Hepatocyte (in vitro differentiated cells): ENCODE results near the gene SOCS3. TPM values are rescaled to one million over a fixed set of nuclear protein-coding genes. Genes with fewer than 3 reads are reported as not detected.

Experiments used
- DNase-seq: peaks from one replicate; pipeline ENCODE4 v3.0.0-alpha.2; 2016; ENCODE audit warnings: low spot score
- H2AFZ ChIP-seq: fragments of 200-600 bp; sonication (generic); 2 replicates; pipeline ENCODE4 v1.6.0; 2016; ENCODE audit warnings: antibody characterized with exemption, mild to moderate bottlenecking
- H3K27ac ChIP-seq: fragments of 200-600 bp; sonication (generic); 2 replicates; pipeline ENCODE4 v1.5.1; 2016; ENCODE audit warnings: mild to moderate bottlenecking
- H3K27me3 ChIP-seq: fragments of 200-600 bp; sonication (generic); 2 replicates; pipeline ENCODE4 v1.6.1; 2016
- H3K36me3 ChIP-seq: fragments of 200-600 bp; sonication (generic); replicated peaks from 2 replicates; pipeline ENCODE4 v1.5.1; 2016; ENCODE audit warnings: low read depth; ENCODE audit not compliant: insufficient read depth
- H3K4me1 ChIP-seq: fragments of 200-600 bp; sonication (generic); 2 replicates; pipeline ENCODE4 v1.5.1; 2016; ENCODE audit warnings: mild to moderate bottlenecking, moderate library complexity; ENCODE audit not compliant: insufficient read depth
- H3K4me2 ChIP-seq: fragments of 200-600 bp; sonication (generic); 2 replicates; pipeline ENCODE4 v1.6.0; 2016
- H3K4me3 ChIP-seq: fragments of 200-600 bp; sonication (generic); 2 replicates; pipeline ENCODE4 v1.5.1; 2016; ENCODE audit warnings: mild to moderate bottlenecking
- H3K79me2 ChIP-seq: fragments of 200-600 bp; sonication (generic); 2 replicates; pipeline ENCODE4 v1.6.0; 2017; ENCODE audit warnings: mild to moderate bottlenecking
- H3K9me2 ChIP-seq: fragments of 200-600 bp; sonication (generic); replicated peaks from 2 replicates; pipeline ENCODE4 v1.6.0; 2017; ENCODE audit warnings: mild to moderate bottlenecking; ENCODE audit not compliant: insufficient read depth
- H3K9me3 ChIP-seq: fragments of 200-600 bp; sonication (generic); 2 replicates; pipeline ENCODE4 v1.5.1; 2016; ENCODE audit warnings: low read depth, mild to moderate bottlenecking
- H4K20me1 ChIP-seq: fragments of 200-600 bp; sonication (generic); 2 replicates; pipeline ENCODE4 v1.6.0; 2016; ENCODE audit warnings: mild to moderate bottlenecking; ENCODE audit not compliant: insufficient read depth, poor library complexity, severe bottlenecking
- CTCF ChIP-seq: fragments of 200-600 bp; sonication (generic); IDR thresholded peaks from 2 replicates; pipeline ENCODE4 v1.5.1; 2016; ENCODE audit warnings: antibody characterized with exemption, mild to moderate bottlenecking; ENCODE audit not compliant: poor library complexity
- EZH2 ChIP-seq: fragments of 200-600 bp; sonication (generic); IDR thresholded peaks from 2 replicates; pipeline ENCODE4 v1.6.1; 2016; ENCODE audit warnings: antibody characterized with exemption, mild to moderate bottlenecking, borderline replicate concordance
- EZH2phosphoT487 ChIP-seq: fragments of 200-600 bp; sonication (generic); IDR thresholded peaks from one replicate; pipeline ENCODE4 v1.6.1; 2018; ENCODE audit warnings: antibody characterized with exemption, mild to moderate bottlenecking, low read depth, moderate library complexity; ENCODE audit not compliant: unreplicated experiment, severe bottlenecking
- WGBS: methylation state at CpG from one replicate; pipeline ENCODE4 v1.1.6; 2016; ENCODE audit warnings: low lambda C conversion rate; ENCODE audit errors: missing lambda C conversion rate; 5-methylcytosine and 5-hydroxymethylcytosine counted together
- polyA plus RNA-seq: library from polyadenylated mRNA; unstranded; fragments of >200 nt; fragmentation: Nextera tagmentation; extraction: Ambion mirVana; gene quantifications from 2 replicates; pipeline ENCODE4 v1.2.1, GENCODE V29; 2016
- total RNA-seq: library from RNA; depleted of rRNA; stranded (reverse); fragments of >200 nt; gene quantifications from 2 replicates; pipeline ENCODE4 v1.2.3, GENCODE V29; 2014

Gene SOCS3
- total and polyA plus RNA-seq, 2 experiments from 2014 or later = 172 to 181 TPM

DNA sequence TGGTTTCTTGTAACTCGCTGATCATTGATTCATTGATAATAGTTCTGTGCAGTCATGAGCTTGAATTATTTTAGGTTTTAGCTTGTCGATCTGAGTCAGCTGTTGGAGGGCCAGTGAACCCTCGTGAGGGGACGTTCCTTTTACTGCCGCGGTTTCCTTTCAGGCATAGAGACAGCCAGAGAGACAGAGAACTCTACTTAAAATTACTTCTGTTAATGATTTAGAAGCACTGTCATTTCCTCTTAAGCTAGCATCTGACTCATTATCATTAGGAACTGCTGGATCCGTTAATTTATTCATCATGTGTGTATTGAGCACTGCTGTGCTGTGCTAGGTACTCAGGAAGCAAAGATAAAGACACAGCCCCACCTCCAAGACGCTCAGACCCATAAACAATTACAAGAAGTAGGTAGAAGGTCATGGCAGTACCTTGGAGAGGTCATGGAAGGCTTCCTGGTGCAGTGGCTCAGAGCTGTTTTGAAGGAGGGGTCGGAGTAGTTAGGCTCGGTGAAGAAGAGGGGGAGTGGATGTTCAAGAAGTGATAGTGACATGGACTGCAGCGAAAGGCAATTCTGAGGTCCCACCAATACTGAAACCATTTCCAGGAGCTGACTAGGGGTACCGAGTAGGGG, 21.8 kb upstream of the SOCS3 start:
- TF ChIP-seq EZH2phosphoT487 = no peak
- no peak for TF ChIP-seq EZH2
- no peak for TF ChIP-seq CTCF
- H3K9me3 ChIP-seq = no peaks in the 10 kb centered on the region
- no peak for DNase-seq
- peaks cover 24% of the 10 kb centered on the region for H4K20me1 ChIP-seq
- peak overlapping the region; percentile 35 for H3K27ac ChIP-seq
- H3K27me3 ChIP-seq = no peaks in the 10 kb centered on the region
- WGBS = 68% methylated on average over 12 of the region's 12 CpGs
- H3K4me3 ChIP-seq = no peak overlapping the region
- H2AFZ ChIP-seq = no peak overlapping the region
- peaks cover 33% of the 10 kb centered on the region for H3K4me1 ChIP-seq
- H3K36me3 ChIP-seq = no peaks in the 10 kb centered on the region
- peaks cover 85% of the 10 kb centered on the region for H3K79me2 ChIP-seq
- peak overlapping the region; percentile 49 for H3K4me2 ChIP-seq
- H3K9me2 ChIP-seq = no peaks in the 10 kb centered on the region

- H2AFZ ChIP-seq = no peak overlapping the region
- no peak overlapping the region for H3K27ac ChIP-seq
- H3K4me3 ChIP-seq = no peak overlapping the region
- peaks cover 41% of the 10 kb centered on the region for H3K4me1 ChIP-seq
- H4K20me1 ChIP-seq = peaks cover 20% of the 10 kb centered on the region
- peaks cover 72% of the 10 kb centered on the region for H3K79me2 ChIP-seq
- H3K4me2 ChIP-seq = peak overlapping the region; percentile 83
- no peaks in the 10 kb centered on the region for H3K9me3 ChIP-seq
- TF ChIP-seq CTCF (no peak), EZH2 (no peak), EZH2phosphoT487 (no peak)
- 91% methylated on average over 5 of the region's 5 CpGs for WGBS
- H3K9me2 ChIP-seq = no peaks in the 10 kb centered on the region
- no peaks in the 10 kb centered on the region for H3K27me3 ChIP-seq
- no peaks in the 10 kb centered on the region for H3K36me3 ChIP-seq
- DNase-seq = no peak
These were observed 20.5 kb upstream of the SOCS3 start for GRCh38 chr17:78380370-78380769.

GRCh38 chr17:78379131-78379491, 19.2 kb upstream of the SOCS3 start:
- H3K4me1 ChIP-seq = peaks cover 41% of the 10 kb centered on the region
- peaks cover 15% of the 10 kb centered on the region for H4K20me1 ChIP-seq
- no peak for DNase-seq
- H3K27me3 ChIP-seq = no peaks in the 10 kb centered on the region
- H3K36me3 ChIP-seq = no peaks in the 10 kb centered on the region
- H3K9me3 ChIP-seq = no peaks in the 10 kb centered on the region
- 5% methylated on average over 7 of the region's 7 CpGs for WGBS
- H3K4me2 ChIP-seq = peak overlapping the region; percentile 83
- H3K4me3 ChIP-seq = peak overlapping the region; percentile 75
- TF ChIP-seq EZH2 = no peak
- H3K27ac ChIP-seq = peak overlapping the region; percentile 95
- H3K79me2 ChIP-seq = peaks cover 59% of the 10 kb centered on the region
- no peaks in the 10 kb centered on the region for H3K9me2 ChIP-seq
- peak overlapping the region; percentile 91 for H2AFZ ChIP-seq

- H3K4me1 ChIP-seq = peaks cover 41% of the 10 kb centered on the region
- peak; percentile 89 for DNase-seq
- H3K4me2 ChIP-seq = peak within 1 kb of the TSS; percentile 83
- TF ChIP-seq EZH2 (no peak), CTCF (no peak), EZH2phosphoT487 (no peak)
- peak within 1 kb of the TSS; percentile 75 for H3K4me3 ChIP-seq
- peaks cover 15% of the 10 kb centered on the region for H4K20me1 ChIP-seq
- H3K79me2 ChIP-seq = peaks cover 53% of the 10 kb centered on the region
- H3K36me3 ChIP-seq = no peaks in the 10 kb centered on the region
- 6% methylated on average over 79 of the region's 89 CpGs for WGBS
- peak within 1 kb of the TSS; percentile 91 for H2AFZ ChIP-seq
- peak within 1 kb of the TSS; percentile 95 for H3K27ac ChIP-seq
- H3K9me3 ChIP-seq = no peaks in the 10 kb centered on the region
- H3K9me2 ChIP-seq = no peaks in the 10 kb centered on the region
- H3K27me3 ChIP-seq = no peaks in the 10 kb centered on the region
These were observed 18.6 kb upstream of the SOCS3 start, which contains the start of gene PGS1 for GRCh38 chr17:78378225-78379130. PGS1 (plus strand) TSS chr17:78378649; CDS start chr17:78378666, 17 bp downstream.
